GM19468 (cell line): ENCODE data around the gene TMEM239.
"Not testable (repeated sequence)": the region's sequence is repeated elsewhere in the genome, so short reads cannot be mapped to it uniquely, and the experiment has no call there.

Experiments used
- ATAC-seq: cut with Tn5 transposase; IDR thresholded peaks from one replicate; pipeline ENCODE4 v1.9.1; 2021; ENCODE audit warnings: mild to moderate bottlenecking, moderate library complexity, moderate number of reproducible peaks; ENCODE audit not compliant: unreplicated experiment; ENCODE audit errors: extremely low read depth

The TMEM239 gene

GRCh38 chr20:2799271-2799670 is 16.9 kb upstream of the TMEM239 start:
- no peak for ATAC-seq

GRCh38 chr20:2799688-2800520 is 16.3 kb upstream of the TMEM239 start:
- ATAC-seq = no peak

DNA sequence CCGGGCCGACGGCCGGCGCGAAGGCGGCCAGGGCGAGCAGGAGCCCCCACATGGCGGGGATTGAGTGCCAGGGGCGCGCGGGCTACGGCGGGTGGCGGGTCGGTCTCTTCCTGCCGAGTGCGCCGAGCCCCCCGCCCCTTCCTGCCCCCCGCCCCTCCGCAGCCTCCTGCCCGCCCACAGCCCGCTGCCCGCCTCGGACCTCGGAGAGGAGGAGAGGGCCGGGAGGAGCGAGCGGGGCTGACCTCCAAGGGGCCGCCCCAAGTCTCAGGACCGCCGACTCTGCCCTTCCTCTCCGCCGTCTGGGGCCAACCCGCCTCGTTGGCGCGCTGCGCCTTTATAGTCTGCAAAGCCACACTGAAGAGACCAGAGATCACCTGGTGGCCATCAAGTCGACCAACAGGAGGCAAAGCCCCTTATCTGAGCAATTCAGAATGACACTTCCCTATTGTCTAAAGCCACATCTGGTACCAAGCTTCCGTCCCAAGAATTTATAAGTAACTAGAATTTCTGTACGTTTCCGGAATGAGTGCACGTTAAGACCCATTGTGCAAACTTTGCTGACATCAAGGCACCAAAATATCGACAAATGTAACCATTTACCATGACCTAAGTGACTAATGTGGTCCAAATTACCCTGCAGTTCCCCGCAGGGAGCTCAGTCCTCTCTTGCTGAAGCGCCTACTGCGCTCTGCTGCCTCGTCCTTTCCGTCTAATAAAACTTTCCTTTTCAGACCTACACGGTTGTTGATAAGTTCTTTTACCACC is 15.5 kb upstream of the TMEM239 start, which contains the start of gene CPXM1:
Gene CPXM1, minus strand, starts transcription at position 107 of the 765 bp plus-strand sequence. Its CDS starts 55 bp downstream, at position 52.
- ATAC-seq = no peak

DNA sequence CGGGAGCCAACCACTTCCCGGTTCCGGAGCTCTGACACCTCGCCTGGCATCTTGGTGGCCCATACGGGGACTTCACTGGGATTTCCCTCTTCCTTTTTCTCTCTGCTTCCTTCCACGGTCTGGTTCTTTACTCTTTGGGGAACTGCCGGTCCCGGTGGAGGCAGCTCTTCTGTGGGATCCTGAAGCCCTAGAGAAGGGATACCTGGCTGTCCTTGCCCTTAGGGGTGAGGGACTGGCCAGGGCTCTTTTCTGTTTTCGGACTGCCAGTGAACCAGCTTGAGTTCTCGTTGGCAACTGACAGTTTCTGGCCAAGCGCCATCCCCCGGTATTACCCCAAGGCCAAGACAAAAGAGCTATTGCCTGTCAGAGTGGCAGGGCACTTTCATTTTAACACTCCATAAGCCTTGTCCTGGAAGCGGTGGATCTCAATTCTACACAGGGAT is 14.9 kb upstream of the TMEM239 start:
- no peak for ATAC-seq

DNA sequence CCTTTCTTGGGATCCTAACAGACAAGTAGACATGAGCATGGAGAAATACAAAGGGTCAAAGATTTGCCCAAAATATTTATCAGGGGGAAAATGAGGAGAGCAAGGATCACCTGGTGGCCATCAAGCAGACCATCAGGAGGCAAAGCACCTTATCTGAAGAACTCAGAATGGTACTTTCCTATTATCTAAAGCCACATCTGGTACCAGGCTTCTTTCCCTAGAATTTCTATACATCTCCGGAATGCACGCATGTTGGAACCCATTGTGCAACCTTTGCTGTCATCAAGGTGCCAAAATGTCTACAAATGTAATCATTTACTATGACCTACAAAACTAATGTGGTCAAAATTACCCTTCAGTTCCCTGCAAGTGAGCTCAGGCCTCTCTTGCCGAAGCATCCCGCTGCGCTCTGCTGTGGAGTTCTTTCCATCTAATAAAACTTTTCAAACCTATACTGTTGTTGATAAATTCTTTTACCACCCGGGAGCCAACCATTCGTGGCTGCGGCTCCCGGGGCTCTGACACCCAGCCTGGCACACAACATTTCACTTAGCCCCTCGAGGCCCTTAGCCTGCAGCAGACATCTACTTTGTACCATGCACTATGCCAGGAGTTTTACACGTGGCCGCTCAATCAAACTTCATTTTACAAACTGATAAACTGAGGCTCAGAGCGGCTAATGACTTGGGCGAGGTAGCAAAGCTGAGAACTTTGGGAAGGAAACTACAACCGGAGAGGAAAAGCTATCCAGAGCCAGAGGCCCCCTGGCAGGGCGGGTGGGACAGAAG is 11.9 kb upstream of the TMEM239 start:
- ATAC-seq = no peak

- no peak for ATAC-seq
Measured at GRCh38 chr20:2804852-2805688, 11.1 kb upstream of the TMEM239 start.

- ATAC-seq = no peak
Measured at GRCh38 chr20:2805689-2806350, 10.3 kb upstream of the TMEM239 start.

- no peak for ATAC-seq
Measured at GRCh38 chr20:2806351-2806701, 9.8 kb upstream of the TMEM239 start.

- ATAC-seq = no peak
Measured at GRCh38 chr20:2807019-2807418, 9.1 kb upstream of the TMEM239 start.

DNA sequence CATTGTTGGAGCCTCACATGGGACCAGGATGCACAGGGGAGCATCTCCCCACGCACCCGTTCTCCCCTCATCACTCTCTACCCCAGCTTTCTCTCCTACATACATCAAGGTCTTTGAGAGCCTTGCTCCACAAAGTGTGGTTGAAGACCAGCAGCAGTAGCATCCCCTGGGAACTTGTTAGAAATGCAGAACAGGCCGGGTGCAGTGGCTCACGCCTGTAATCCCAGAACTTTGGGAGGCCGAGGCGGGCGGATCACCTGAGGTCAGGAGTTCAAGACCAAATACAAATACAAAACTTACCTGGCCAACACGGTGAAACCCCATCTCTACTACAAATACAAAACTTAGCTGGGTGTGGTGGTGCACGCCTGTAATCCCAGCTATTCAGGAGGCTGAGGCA is 8.2 kb upstream of the TMEM239 start:
- ATAC-seq = not testable (repeated sequence)

DNA sequence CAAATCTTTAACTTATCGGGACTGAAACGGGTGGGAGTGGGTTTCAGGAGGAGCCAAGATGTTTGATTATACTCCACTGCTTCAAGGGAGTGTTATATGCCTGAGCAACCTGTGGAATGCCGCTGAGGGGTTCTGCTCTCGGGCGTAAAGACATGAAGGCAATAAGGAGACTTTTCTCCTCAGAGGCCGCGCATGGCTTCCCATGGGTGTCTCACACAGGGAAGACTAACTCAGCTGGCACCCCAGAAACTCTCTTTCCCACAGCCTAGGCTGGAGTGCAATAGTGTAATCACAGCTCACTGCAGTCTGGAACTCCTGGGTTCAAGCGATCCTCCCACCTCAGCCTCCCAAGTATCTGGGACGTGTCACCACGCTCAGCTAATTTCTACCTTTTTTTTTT is 6.5 kb upstream of the TMEM239 start:
- ATAC-seq = no peak

DNA sequence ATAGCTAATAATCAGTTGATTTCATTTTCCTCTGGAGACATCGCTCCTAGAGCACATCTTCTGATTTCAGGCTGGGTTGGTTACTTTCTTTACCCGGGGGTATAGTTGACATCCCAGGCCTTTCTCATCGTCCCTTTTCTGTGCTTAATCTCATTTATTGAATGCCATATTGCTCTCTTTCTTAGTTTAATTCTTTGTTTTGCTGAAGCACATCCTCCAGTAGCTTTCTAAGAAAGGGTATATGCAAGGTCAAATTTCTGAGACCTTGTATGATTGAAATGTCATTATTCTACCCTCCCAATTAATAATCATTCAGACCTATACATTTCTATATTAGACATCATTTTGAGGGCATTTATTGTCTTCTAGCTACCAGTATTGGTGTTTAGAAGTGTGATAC is 4.0 kb upstream of the TMEM239 start:
- no peak for ATAC-seq

GRCh38 chr20:2814076-2814475 is 2.1 kb upstream of the TMEM239 start:
- ATAC-seq = no peak

DNA sequence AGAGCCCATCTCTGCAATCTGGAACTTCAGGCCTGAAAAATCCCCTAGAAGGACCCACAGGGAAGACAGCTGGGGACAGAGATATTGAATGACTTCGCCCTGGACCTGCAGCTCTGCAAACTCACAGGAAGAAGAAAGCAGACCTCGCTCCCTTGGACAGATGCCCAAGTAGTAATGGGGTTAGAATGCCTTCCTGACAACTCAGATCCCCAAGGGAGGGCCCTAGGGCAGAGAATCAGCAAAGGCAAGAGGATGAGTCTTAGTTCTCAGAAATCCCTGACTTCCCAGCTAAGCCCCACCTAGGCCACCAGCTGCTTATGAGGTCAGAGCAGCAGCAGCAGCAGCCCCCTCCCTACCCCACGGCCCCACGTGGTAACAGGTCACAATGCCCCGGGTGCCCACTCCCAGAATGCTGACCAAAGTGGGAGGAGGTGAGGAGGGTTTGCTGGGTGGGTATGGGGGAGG is 1.5 kb upstream of the TMEM239 start, which contains the start of gene C20orf141:
Gene C20orf141, plus strand, starts transcription at position 401 of the 465 bp plus-strand sequence. CDS start 198 bp downstream, outside the sequence.
- ATAC-seq = no peak

GRCh38 chr20:2815242-2815900 is 793 bp upstream of the TMEM239 start:
- no peak for ATAC-seq

DNA sequence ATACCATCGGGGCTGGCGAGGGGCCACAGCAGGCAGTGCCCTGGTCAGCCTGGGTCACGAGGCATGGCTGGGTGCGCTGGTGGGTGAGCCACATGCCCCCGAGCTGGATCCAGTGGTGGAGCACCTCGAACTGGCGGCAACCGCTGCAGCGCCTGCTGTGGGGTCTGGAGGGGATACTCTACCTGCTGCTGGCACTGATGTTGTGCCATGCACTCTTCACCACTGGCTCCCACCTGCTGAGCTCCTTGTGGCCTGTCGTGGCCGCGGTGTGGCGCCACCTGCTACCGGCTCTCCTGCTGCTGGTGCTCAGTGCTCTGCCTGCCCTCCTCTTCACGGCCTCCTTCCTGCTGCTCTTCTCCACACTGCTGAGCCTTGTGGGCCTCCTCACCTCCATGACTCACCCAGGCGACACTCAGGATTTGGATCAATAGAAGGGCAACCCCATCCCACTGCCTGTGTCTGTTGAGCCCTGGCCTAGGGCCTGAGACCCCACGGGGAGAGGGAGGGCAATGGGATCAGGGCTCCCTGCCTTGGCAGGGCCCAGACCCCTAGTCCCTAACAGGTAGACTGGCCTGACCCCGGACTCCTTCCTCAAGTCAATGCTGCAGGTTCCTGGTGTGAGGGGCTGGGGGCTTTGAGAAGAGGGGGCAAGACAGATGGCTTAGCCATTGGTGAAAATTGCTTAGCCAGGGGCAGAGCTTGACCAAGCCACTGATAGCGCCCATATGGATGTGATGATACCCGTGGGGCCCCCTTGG is 598 bp downstream of the TMEM239 start:
- ATAC-seq = no peak

DNA sequence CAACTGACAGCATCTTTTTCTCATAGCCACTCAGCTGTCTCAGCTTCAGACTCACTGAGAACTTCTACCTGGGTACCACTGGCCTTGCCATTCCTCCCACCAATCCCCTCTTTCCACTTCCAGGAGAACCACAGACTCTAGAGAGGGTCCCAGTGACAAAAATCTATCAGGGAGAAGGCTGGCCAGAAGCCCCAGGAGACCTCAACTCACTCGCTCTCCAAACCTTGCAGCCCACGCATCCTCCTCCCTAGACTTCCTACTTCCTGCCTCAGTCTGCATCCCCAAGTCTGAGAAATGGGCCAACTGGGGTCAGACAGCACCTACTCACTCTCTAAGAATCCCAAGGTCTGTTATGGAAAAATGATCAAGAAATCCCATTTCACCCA is 1.2 kb downstream of the TMEM239 start:
- no peak for ATAC-seq
